HCT116 (cell line): ENCODE data around the gene TAS2R7. TPM values are rescaled to one million over a fixed set of nuclear protein-coding genes. Genes with fewer than 3 reads are reported as not detected.

Source experiments
- ATAC-seq: fragments of 200-7000 bp; cut with Tn5 transposase; 2 replicates; pipeline ENCODE4 v1.9.1; 2020; ENCODE audit warnings: mild to moderate bottlenecking, moderate library complexity
- BruUV-seq: library from RNA; stranded (reverse); fragments of 400-500 nt; replicated peaks from 2 replicates; lab custom pipeline; 2021; lab: Mats Ljungman, UMichigan
- CTCF ChIA-PET: fragments of 300-600 bp; sonication (Branson Sonifier 250); formaldehyde crosslinking; loops from one replicate; lab custom pipeline; 2021; ENCODE audit warnings: antibody characterized with exemption; lab: Charles Lee
- POLR2A ChIA-PET: fragments of 300-600, 350-600 bp; sonication (Branson Sonifier 250); formaldehyde crosslinking; loops from one replicate; lab custom pipeline; 2021; ENCODE audit warnings: antibody characterized with exemption; lab: Charles Lee
- RAD21 ChIA-PET, 2 experiments: fragments of 300-600 bp; sonication (Branson Sonifier 250); formaldehyde crosslinking; loops; one replicate each; lab custom pipeline; 2023; ENCODE audit warnings: low total read pairs in 2 of 2; ENCODE audit not compliant: uncharacterized antibody in 2 of 2, unreplicated experiment in 2 of 2, low non-redundant PET in 1 of 2; lab: Charles Lee
- DNase-seq: peaks from one replicate; pipeline ENCODE4 v3.0.0-alpha.2; 2010; ENCODE audit warnings: low read depth, low spot score
- H2AFZ ChIP-seq: fragments of 200-600 bp; shearing (Covaris generic), sonication (generic); 2 replicates; pipeline ENCODE4 v1.6.1; 2017; ENCODE audit warnings: low read depth, mixed run types, mixed read lengths, antibody characterized with exemption, low read length; ENCODE audit not compliant: poor library complexity, severe bottlenecking
- H3K27ac ChIP-seq: 2 replicates; pipeline ENCODE4 v1.5.1; 2012; ENCODE audit warnings: low read depth, low read length
- H3K27me3 ChIP-seq: fragments of 200-600 bp; sonication (generic); 2 replicates; pipeline ENCODE4 v1.6.1; 2016; ENCODE audit warnings: mixed run types, low read length, mixed read lengths; ENCODE audit not compliant: insufficient read depth
- H3K36me3 ChIP-seq, 2 experiments: fragments of 200-500 bp in 1 of 2; fragments of 200-600 bp in 1 of 2; sonication (Bioruptor generic) in 1 of 2; sonication (generic) in 1 of 2; 2 replicates each; pipeline versions ENCODE4 v1.5.1 to v1.6.1; 2014 to 2016; ENCODE audit warnings: low read length in 2 of 2, inconsistent platforms in 1 of 2, mixed read lengths in 1 of 2, mixed run types in 1 of 2; ENCODE audit not compliant: insufficient read depth in 2 of 2, control insufficient read depth in 1 of 2
- H3K4me1 ChIP-seq, 2 experiments: fragments of 200-600 bp in 1 of 2; sonication (generic) in 1 of 2; 2 replicates each; pipeline versions ENCODE4 v1.5.1 to v1.6.1; 2012 to 2017; ENCODE audit warnings: low read length in 2 of 2, inconsistent platforms in 1 of 2, mild to moderate bottlenecking in 1 of 2, mixed read lengths in 1 of 2, mixed run types in 1 of 2, moderate library complexity in 1 of 2; ENCODE audit not compliant: insufficient read depth in 2 of 2, control insufficient read depth in 1 of 2
- H3K4me2 ChIP-seq: fragments of 200-600 bp; sonication (generic); 2 replicates; pipeline ENCODE4 v1.6.1; 2017; ENCODE audit warnings: mixed run types, low read length, mixed read lengths
- H3K4me3 ChIP-seq, 2 experiments: fragments of 200-600 bp in 1 of 2; sonication (generic) in 1 of 2; replicated peaks in 1 of 2; 2 replicates each; pipeline ENCODE4 v1.5.1; 2011 to 2016; ENCODE audit warnings: low read length in 2 of 2, control low read depth in 1 of 2, low read depth in 1 of 2, mild to moderate bottlenecking in 1 of 2, mixed read lengths in 1 of 2, mixed run types in 1 of 2
- H3K79me2 ChIP-seq: fragments of 200-600 bp; sonication (generic); 2 replicates; pipeline ENCODE4 v1.6.1; 2017; ENCODE audit warnings: mild to moderate bottlenecking, mixed run types, low read length, moderate library complexity, mixed read lengths; ENCODE audit not compliant: insufficient read depth
- H3K9ac ChIP-seq: fragments of 200-600 bp; sonication (generic); 2 replicates; pipeline ENCODE4 v1.6.1; 2016; ENCODE audit warnings: low read length, mixed read lengths
- H3K9me2 ChIP-seq: fragments of 200-600 bp; sonication (generic), shearing (Covaris generic); 2 replicates; pipeline ENCODE4 v1.6.1; 2017; ENCODE audit warnings: mixed run types, mild to moderate bottlenecking, moderate library complexity; ENCODE audit not compliant: insufficient read depth
- H3K9me3 ChIP-seq, 2 experiments: fragments of 200-500 bp in 1 of 2; fragments of 200-600 bp in 1 of 2; sonication (Bioruptor generic) in 1 of 2; sonication (generic) in 1 of 2; 2 replicates each; pipeline ENCODE4 v1.6.1; 2014 to 2017; ENCODE audit warnings: low read length in 2 of 2, mixed read lengths in 2 of 2, inconsistent platforms in 1 of 2, low read depth in 1 of 2, mild to moderate bottlenecking in 1 of 2, mixed run types in 1 of 2, moderate library complexity in 1 of 2; ENCODE audit not compliant: control insufficient read depth in 1 of 2, insufficient read depth in 1 of 2
- H4K20me1 ChIP-seq: fragments of 200-600 bp; sonication (generic), shearing (Covaris generic); 2 replicates; pipeline ENCODE4 v1.6.1; 2017; ENCODE audit warnings: mixed run types, mild to moderate bottlenecking, moderate library complexity; ENCODE audit not compliant: insufficient read depth
- CEBPB ChIP-seq: IDR thresholded peaks from 2 replicates; pipeline ENCODE4 v1.6.1; 2012; ENCODE audit warnings: low read depth
- ELF1 ChIP-seq: IDR thresholded peaks from 2 replicates; pipeline ENCODE4 v1.6.1; 2012; ENCODE audit warnings: low read depth, borderline replicate concordance
- EZH2 ChIP-seq: fragments of 200-600 bp; sonication (generic); IDR thresholded peaks from 2 replicates; pipeline ENCODE4 v1.6.1; 2017; ENCODE audit warnings: antibody characterized with exemption, mixed run types
- EZH2phosphoT487 ChIP-seq: fragments of 200-600 bp; IDR thresholded peaks from 2 replicates; pipeline ENCODE4 v1.6.1; 2018; ENCODE audit warnings: antibody characterized with exemption, borderline replicate concordance
- RAD21 ChIP-seq: IDR thresholded peaks from 2 replicates; pipeline ENCODE4 v1.6.1; 2012; ENCODE audit warnings: low read depth, mild to moderate bottlenecking
- REST ChIP-seq: IDR thresholded peaks from 2 replicates; pipeline ENCODE4 v1.6.1; 2012; ENCODE audit warnings: low read depth
- SIN3A ChIP-seq: IDR thresholded peaks from 2 replicates; pipeline ENCODE4 v1.6.1; 2012; ENCODE audit warnings: low read depth
- SP1 ChIP-seq: IDR thresholded peaks from 2 replicates; pipeline ENCODE4 v1.6.1; 2012; ENCODE audit warnings: low read depth
- ZFX ChIP-seq: fragments of 450-650 bp; IDR thresholded peaks from 2 replicates; pipeline ENCODE4 v1.6.1; 2017
- ZNF274 ChIP-seq: fragments of 200-500 bp; sonication (Bioruptor generic); IDR thresholded peaks from 2 replicates; pipeline ENCODE4 v1.6.1; 2014; ENCODE audit warnings: mild to moderate bottlenecking, low read depth, low read length, inconsistent platforms
- intact Hi-C: fragments of 100-400 bp; cut with micrococcal nuclease; formaldehyde crosslinking; loops from 2 replicates; pipeline ENCODE4 v1.10.0; 2022
- total RNA-seq: library from RNA; stranded (reverse); gene quantifications from one replicate; pipeline ENCODE4 v1.2.1, GENCODE V29; 2021; ENCODE audit not compliant: unreplicated experiment
- TF ChIP-seq, protein P1 (sequence below): IDR thresholded peaks from 2 replicates; pipeline ENCODE4 v1.6.1; 2012
- TF ChIP-seq, protein P2 (sequence below): IDR thresholded peaks from 2 replicates; pipeline ENCODE4 v1.6.1; 2011; ENCODE audit warnings: mild to moderate bottlenecking, low read length, moderate library complexity; ENCODE audit not compliant: insufficient replicate concordance; ENCODE audit errors: extremely low read depth

TAS2R7 gene
- total RNA-seq, 1 experiment from 2014 or later: not detected

DNA sequence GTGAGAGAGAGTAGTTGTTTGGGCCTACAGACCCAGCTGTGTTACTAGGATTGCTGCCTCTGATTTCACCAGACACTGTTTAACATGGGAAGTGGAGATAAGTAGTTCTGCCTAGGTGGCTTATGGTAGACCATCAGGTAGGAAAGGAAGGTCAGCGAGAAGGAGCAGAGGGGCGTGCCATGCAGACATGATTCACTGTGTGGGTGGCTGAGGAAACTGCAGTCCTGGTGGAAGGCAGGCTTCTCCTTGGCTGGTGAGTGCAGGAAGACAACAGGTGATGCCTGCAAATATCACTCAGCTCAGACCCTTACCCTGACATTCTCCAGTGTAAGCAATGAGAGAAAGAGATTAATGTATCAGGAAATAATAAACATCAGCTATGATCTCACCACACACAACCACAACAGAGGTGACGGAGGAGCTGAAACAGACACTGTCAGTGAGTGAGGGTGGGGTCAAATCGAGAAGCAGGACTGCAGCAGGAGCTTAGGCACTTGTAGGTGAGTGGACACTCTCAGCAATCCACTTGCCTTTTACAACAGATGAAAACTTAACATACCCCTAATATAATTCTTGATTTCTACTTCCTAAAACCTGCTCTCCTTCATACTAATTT, 48.9 kb upstream of the TAS2R7 start (continued):
- TF ChIP-seq REST (no peak), SP1 (no peak), ZFX (no peak)
- TF ChIP-seq, protein P1, sequence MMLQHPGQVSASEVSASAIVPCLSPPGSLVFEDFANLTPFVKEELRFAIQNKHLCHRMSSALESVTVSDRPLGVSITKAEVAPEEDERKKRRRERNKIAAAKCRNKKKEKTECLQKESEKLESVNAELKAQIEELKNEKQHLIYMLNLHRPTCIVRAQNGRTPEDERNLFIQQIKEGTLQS: no peak

GRCh38 chr12:10849425-10849878, 47.0 kb upstream of the TAS2R7 start, which contains the start of gene PRR4:
PRR4 (minus strand) TSS chr12:10849475; CDS start chr12:10849437, 38 bp downstream.
- no peak within 1 kb of the TSS for H2AFZ ChIP-seq
- intact Hi-C loops: no loop called here
- ChIA-PET CTCF (no interaction called here), POLR2A (no interaction called here), RAD21 (no interaction called here)
- no peaks in the 10 kb centered on the region for H3K79me2 ChIP-seq
- no peaks in the 10 kb centered on the region for H3K9me2 ChIP-seq
- no peaks in the 10 kb centered on the region for H3K36me3 ChIP-seq
- peaks cover 0 to 9% of the 10 kb centered on the region in 2 experiments; a peak in 1 of 4 replicates for H3K4me1 ChIP-seq
- no peak within 1 kb of the TSS for H3K4me3 ChIP-seq
- H3K27ac ChIP-seq: no peak within 1 kb of the TSS
- DNase-seq (no peak), ATAC-seq (no peak)
- no peaks in the 10 kb centered on the region for H3K9me3 ChIP-seq
- TF ChIP-seq ELF1 (no peak), EZH2phosphoT487 (no peak), SIN3A (no peak), EZH2 (no peak), CEBPB (no peak), ZNF274 (no peak), RAD21 (no peak), SP1 (no peak), ZFX (no peak)
- TF ChIP-seq, protein P2, sequence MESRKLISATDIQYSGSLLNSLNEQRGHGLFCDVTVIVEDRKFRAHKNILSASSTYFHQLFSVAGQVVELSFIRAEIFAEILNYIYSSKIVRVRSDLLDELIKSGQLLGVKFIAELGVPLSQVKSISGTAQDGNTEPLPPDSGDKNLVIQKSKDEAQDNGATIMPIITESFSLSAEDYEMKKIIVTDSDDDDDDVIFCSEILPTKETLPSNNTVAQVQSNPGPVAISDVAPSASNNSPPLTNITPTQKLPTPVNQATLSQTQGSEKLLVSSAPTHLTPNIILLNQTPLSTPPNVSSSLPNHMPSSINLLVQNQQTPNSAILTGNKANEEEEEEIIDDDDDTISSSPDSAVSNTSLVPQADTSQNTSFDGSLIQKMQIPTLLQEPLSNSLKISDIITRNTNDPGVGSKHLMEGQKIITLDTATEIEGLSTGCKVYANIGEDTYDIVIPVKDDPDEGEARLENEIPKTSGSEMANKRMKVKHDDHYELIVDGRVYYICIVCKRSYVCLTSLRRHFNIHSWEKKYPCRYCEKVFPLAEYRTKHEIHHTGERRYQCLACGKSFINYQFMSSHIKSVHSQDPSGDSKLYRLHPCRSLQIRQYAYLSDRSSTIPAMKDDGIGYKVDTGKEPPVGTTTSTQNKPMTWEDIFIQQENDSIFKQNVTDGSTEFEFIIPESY: no peak
- H3K9ac ChIP-seq: no peak within 1 kb of the TSS
- BruUV-seq: no TSS peak
- H3K4me2 ChIP-seq: no peak within 1 kb of the TSS
- H3K27me3 ChIP-seq: no peaks in the 10 kb centered on the region
- H4K20me1 ChIP-seq: no peaks in the 10 kb centered on the region
